Measurements from ENCODE around the gene IMPA2.

Gene IMPA2

GRCh38 chr18:12005538-12006487, 24.5 kb downstream of the IMPA2 start:
- ChIA-PET CTCF (no interaction called here), POLR2A (no interaction called here)
- DNase-seq (ENCODE audit: extremely low spot score): no peak
- TF ChIP-seq CTBP1 (IDR thresholded peaks at IDR 0.05; ENCODE audit: borderline replicate concordance) (no peak), NFRKB (IDR thresholded peaks at IDR 0.05) (no peak), ELF4 (IDR thresholded peaks at IDR 0.05) (no peak)

GRCh38 chr18:12006488-12006840, 25.2 kb downstream of the IMPA2 start:
- CTCF ChIA-PET: no interaction called here
- no peak for TF ChIP-seq L3MBTL2 (conservative IDR thresholded peaks at IDR 0.05)
- TF ChIP-seq FOXM1 (IDR thresholded peaks at IDR 0.05; ENCODE audit: borderline replicate concordance): no peak
- no peak for TF ChIP-seq ZNF384 (IDR thresholded peaks at IDR 0.05)
- no peak for TF ChIP-seq BHLHE40 (IDR thresholded peaks at IDR 0.05; ENCODE audit: borderline replicate concordance)
- TF ChIP-seq ELF4 (IDR thresholded peaks at IDR 0.05): no peak
- no peak for TF ChIP-seq SUZ12 (IDR thresholded peaks at IDR 0.05)
- no peak for TF ChIP-seq FOXA1 (IDR thresholded peaks at IDR 0.05)
- TF ChIP-seq FOXK2 (IDR thresholded peaks at IDR 0.05): no peak
- no peak for TF ChIP-seq SP1 (IDR thresholded peaks at IDR 0.05)
- TF ChIP-seq ARNT (IDR thresholded peaks at IDR 0.05): no peak
- POLR2A ChIA-PET: no interaction called here
- DNase-seq (ENCODE audit: extremely low spot score): no peak

GRCh38 chr18:12007063-12007462, 25.8 kb downstream of the IMPA2 start:
- DNase-seq (ENCODE audit: extremely low spot score): no peak
- ChIA-PET POLR2A (no interaction called here), CTCF (no interaction called here)
- no peak for TF ChIP-seq BHLHE40 (IDR thresholded peaks at IDR 0.05; ENCODE audit: borderline replicate concordance)
- no peak for TF ChIP-seq TARDBP (IDR thresholded peaks at IDR 0.05)
- TF ChIP-seq NFRKB (IDR thresholded peaks at IDR 0.05): no peak
- no peak for TF ChIP-seq ELF4 (IDR thresholded peaks at IDR 0.05)
- TF ChIP-seq HDGF (IDR thresholded peaks at IDR 0.05; ENCODE audit: borderline replicate concordance): no peak
- no peak for TF ChIP-seq PKNOX1 (IDR thresholded peaks at IDR 0.05)
- TF ChIP-seq ARNT (IDR thresholded peaks at IDR 0.05): no peak
- TF ChIP-seq FOXK2 (IDR thresholded peaks at IDR 0.05): no peak
- TF ChIP-seq L3MBTL2 (conservative IDR thresholded peaks at IDR 0.05): no peak
- no peak for TF ChIP-seq FOXM1 (IDR thresholded peaks at IDR 0.05; ENCODE audit: borderline replicate concordance)
- no peak for TF ChIP-seq CTBP1 (IDR thresholded peaks at IDR 0.05; ENCODE audit: borderline replicate concordance)
- no peak for TF ChIP-seq FOXA1 (IDR thresholded peaks at IDR 0.05)

GRCh38 chr18:12008181-12008767, 27.0 kb downstream of the IMPA2 start:
- POLR2A ChIA-PET: no interaction called here
- no peak for DNase-seq (ENCODE audit: extremely low spot score)
- CTCF ChIA-PET: no interaction called here
- TF ChIP-seq TARDBP (IDR thresholded peaks at IDR 0.05) (no peak), FOXA1 (IDR thresholded peaks at IDR 0.05) (no peak), L3MBTL2 (conservative IDR thresholded peaks at IDR 0.05) (no peak), FOXK2 (IDR thresholded peaks at IDR 0.05) (no peak), CTBP1 (IDR thresholded peaks at IDR 0.05; ENCODE audit: borderline replicate concordance) (no peak), HDGF (IDR thresholded peaks at IDR 0.05; ENCODE audit: borderline replicate concordance) (no peak), ZNF384 (IDR thresholded peaks at IDR 0.05) (no peak)

GRCh38 chr18:12008842-12009580, 27.7 kb downstream of the IMPA2 start:
- POLR2A ChIA-PET: no interaction called here
- CTCF ChIA-PET: no interaction called here

More at GRCh38 chr18:12008842-12009580, 27.7 kb downstream of the IMPA2 start:
- no peak for TF ChIP-seq CTBP1 (IDR thresholded peaks at IDR 0.05; ENCODE audit: borderline replicate concordance)
- no peak for TF ChIP-seq LEF1 (IDR thresholded peaks at IDR 0.05; ENCODE audit: borderline replicate concordance)
- TF ChIP-seq FOXK2 (IDR thresholded peaks at IDR 0.05): no peak
- TF ChIP-seq ELF4 (IDR thresholded peaks at IDR 0.05): no peak
- no peak for TF ChIP-seq FOXM1 (IDR thresholded peaks at IDR 0.05; ENCODE audit: borderline replicate concordance)
- no peak for TF ChIP-seq SUZ12 (IDR thresholded peaks at IDR 0.05)
- no peak for TF ChIP-seq PKNOX1 (IDR thresholded peaks at IDR 0.05)
- no peak for TF ChIP-seq TARDBP (IDR thresholded peaks at IDR 0.05)
- TF ChIP-seq HDGF (IDR thresholded peaks at IDR 0.05; ENCODE audit: borderline replicate concordance): no peak
- no peak for TF ChIP-seq ARNT (IDR thresholded peaks at IDR 0.05)
- TF ChIP-seq BHLHE40 (IDR thresholded peaks at IDR 0.05; ENCODE audit: borderline replicate concordance): no peak
- TF ChIP-seq L3MBTL2 (conservative IDR thresholded peaks at IDR 0.05): no peak
- no peak for TF ChIP-seq NFRKB (IDR thresholded peaks at IDR 0.05)
- TF ChIP-seq SP1 (IDR thresholded peaks at IDR 0.05): no peak
- TF ChIP-seq FOXA1 (IDR thresholded peaks at IDR 0.05): no peak
- no peak for TF ChIP-seq ZNF384 (IDR thresholded peaks at IDR 0.05)
- no peak for DNase-seq (ENCODE audit: extremely low spot score)

Measured in HEK293T (cell line).